Measurements from ENCODE around the gene XAGE2.

DNA sequence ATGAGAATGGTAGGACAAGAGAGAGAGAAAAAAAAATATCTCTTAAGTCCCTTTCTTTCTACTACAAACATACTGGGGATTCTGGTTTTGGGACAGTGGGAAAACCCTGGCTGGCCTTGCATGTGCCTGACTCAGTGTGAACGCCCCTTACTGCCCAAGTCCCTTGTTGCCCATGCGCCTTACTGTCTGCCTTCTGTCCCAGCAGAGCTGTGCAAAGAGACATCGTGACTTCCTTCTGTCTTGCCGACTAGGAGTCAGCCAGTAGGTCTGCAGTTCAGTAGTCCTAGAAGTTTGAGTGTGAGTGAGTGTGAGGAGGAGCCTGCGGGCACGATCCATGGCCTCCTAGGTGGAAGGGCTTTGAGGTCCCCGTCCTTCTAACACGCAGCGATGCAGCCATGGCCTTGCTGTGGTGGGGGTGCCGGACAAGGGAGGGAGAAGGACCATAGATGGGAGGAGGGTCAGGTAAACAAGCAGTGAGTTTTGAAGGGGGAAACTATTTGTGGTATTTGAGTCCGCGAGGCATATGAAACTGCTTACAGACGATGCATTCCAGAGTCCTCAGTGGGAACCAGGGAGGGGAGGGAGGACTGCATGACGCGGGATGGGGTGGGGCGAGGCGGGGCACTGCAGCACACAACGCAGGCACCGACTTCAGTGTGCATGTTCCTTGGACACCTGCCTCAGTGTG, at the start of gene XAGE2:
- TF ChIP-seq EP300 (IDR thresholded peaks at IDR 0.05) (no peak), POLR2A (IDR thresholded peaks at IDR 0.05) (no peak)
- TF ChIP-seq, protein P1, sequence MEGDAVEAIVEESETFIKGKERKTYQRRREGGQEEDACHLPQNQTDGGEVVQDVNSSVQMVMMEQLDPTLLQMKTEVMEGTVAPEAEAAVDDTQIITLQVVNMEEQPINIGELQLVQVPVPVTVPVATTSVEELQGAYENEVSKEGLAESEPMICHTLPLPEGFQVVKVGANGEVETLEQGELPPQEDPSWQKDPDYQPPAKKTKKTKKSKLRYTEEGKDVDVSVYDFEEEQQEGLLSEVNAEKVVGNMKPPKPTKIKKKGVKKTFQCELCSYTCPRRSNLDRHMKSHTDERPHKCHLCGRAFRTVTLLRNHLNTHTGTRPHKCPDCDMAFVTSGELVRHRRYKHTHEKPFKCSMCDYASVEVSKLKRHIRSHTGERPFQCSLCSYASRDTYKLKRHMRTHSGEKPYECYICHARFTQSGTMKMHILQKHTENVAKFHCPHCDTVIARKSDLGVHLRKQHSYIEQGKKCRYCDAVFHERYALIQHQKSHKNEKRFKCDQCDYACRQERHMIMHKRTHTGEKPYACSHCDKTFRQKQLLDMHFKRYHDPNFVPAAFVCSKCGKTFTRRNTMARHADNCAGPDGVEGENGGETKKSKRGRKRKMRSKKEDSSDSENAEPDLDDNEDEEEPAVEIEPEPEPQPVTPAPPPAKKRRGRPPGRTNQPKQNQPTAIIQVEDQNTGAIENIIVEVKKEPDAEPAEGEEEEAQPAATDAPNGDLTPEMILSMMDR (IDR thresholded peaks at IDR 0.05), result no peak

Measured in gastroesophageal sphincter (tissue), 3 donors.